HG03520 (cell line): ENCODE data around the gene KAT6B.

Experiments used
- ATAC-seq: cut with Tn5 transposase; IDR thresholded peaks from one replicate; pipeline ENCODE4 v1.9.1; 2021; ENCODE audit warnings: mild to moderate bottlenecking, moderate library complexity; ENCODE audit not compliant: unreplicated experiment

The KAT6B gene

GRCh38 chr10:75007646-75008045 is 181.2 kb downstream of the KAT6B start:
- ATAC-seq, result no peak

GRCh38 chr10:75008952-75009351 is 182.6 kb downstream of the KAT6B start:
- ATAC-seq, result no peak

- no peak for ATAC-seq
Observed at GRCh38 chr10:75009426-75009825, 183.0 kb downstream of the KAT6B start.

- ATAC-seq, result no peak
Observed at GRCh38 chr10:75010373-75010772, 184.0 kb downstream of the KAT6B start.

- no peak for ATAC-seq
Observed at GRCh38 chr10:75011221-75011620, 184.8 kb downstream of the KAT6B start.

GRCh38 chr10:75012471-75012870 is 186.1 kb downstream of the KAT6B start:
- no peak for ATAC-seq

GRCh38 chr10:75013007-75013406 is 186.6 kb downstream of the KAT6B start:
- ATAC-seq, result no peak

- ATAC-seq, result no peak
Observed at GRCh38 chr10:75013522-75013921, 187.1 kb downstream of the KAT6B start.

GRCh38 chr10:75014516-75015230 is 188.3 kb downstream of the KAT6B start:
- no peak for ATAC-seq

GRCh38 chr10:75015442-75015841 is 189.0 kb downstream of the KAT6B start:
- ATAC-seq, result no peak

- no peak for ATAC-seq
Observed at GRCh38 chr10:75016325-75016724, 189.9 kb downstream of the KAT6B start.

- no peak for ATAC-seq
Observed at GRCh38 chr10:75018251-75018650, 191.9 kb downstream of the KAT6B start.

- no peak for ATAC-seq
Observed at GRCh38 chr10:75018686-75019307, 192.4 kb downstream of the KAT6B start.

GRCh38 chr10:75019370-75019769 is 193.0 kb downstream of the KAT6B start:
- no peak for ATAC-seq

GRCh38 chr10:75020168-75020567 is 193.8 kb downstream of the KAT6B start:
- no peak for ATAC-seq

GRCh38 chr10:75021379-75022249 is 195.2 kb downstream of the KAT6B start:
- no peak for ATAC-seq

- ATAC-seq, result no peak
Observed at GRCh38 chr10:75023074-75023473, 196.7 kb downstream of the KAT6B start.

GRCh38 chr10:75024971-75025523 is 198.6 kb downstream of the KAT6B start:
- no peak for ATAC-seq

- no peak for ATAC-seq
Observed at GRCh38 chr10:75028049-75028448, 201.6 kb downstream of the KAT6B start.

GRCh38 chr10:75028748-75029147 is 202.3 kb downstream of the KAT6B start:
- no peak for ATAC-seq

GRCh38 chr10:75029420-75029819 is 203.0 kb downstream of the KAT6B start:
- ATAC-seq, result no peak
